NCI-H524 treated with DMSO at 0.1 percent for 48 hours (cell line): Measurements from ENCODE around the gene PXDN.

Experiments
- DNase-seq: peaks from one replicate; lab custom pipeline; 2025; lab: John Stamatoyannopoulos, UW

The PXDN gene

GRCh38 chr2:1650085-1650872 lies 94.0 kb downstream of the PXDN start:
- DNase-seq: no peak

GRCh38 chr2:1649103-1650084 lies 94.9 kb downstream of the PXDN start:
- DNase-seq: no peak

GRCh38 chr2:1648241-1649102 lies 95.8 kb downstream of the PXDN start:
- DNase-seq: no peak

GRCh38 chr2:1647417-1648240 lies 96.7 kb downstream of the PXDN start:
- DNase-seq: no peak

GRCh38 chr2:1645761-1646476 lies 98.4 kb downstream of the PXDN start:
- no peak for DNase-seq

GRCh38 chr2:1644427-1644826 lies 99.9 kb downstream of the PXDN start:
- DNase-seq: no peak

- DNase-seq: no peak
Observed at GRCh38 chr2:1642993-1643619, 101.2 kb downstream of the PXDN start.

GRCh38 chr2:1642066-1642861 lies 102.1 kb downstream of the PXDN start:
- no peak for DNase-seq

- DNase-seq: no peak
Observed at GRCh38 chr2:1641523-1641922, 102.8 kb downstream of the PXDN start.

GRCh38 chr2:1640301-1641135 lies 103.8 kb downstream of the PXDN start:
- no peak for DNase-seq

- no peak for DNase-seq
Observed at GRCh38 chr2:1639086-1639858, 105.0 kb downstream of the PXDN start.

- DNase-seq: no peak
Observed at GRCh38 chr2:1638281-1638860, 105.9 kb downstream of the PXDN start.

- no peak for DNase-seq
Observed at GRCh38 chr2:1636791-1637415, 107.4 kb downstream of the PXDN start.

GRCh38 chr2:1635823-1636222 lies 108.5 kb downstream of the PXDN start:
- no peak for DNase-seq

- no peak for DNase-seq
Observed at GRCh38 chr2:1634681-1635341, 109.5 kb downstream of the PXDN start.
